Skin epidermis (tissue), 12 donors: ENCODE data around the gene PHLDA2.

ENCODE experiments used
- H3K27ac ChIP-seq, 21 experiments: fragments of 200-600 bp; sonication (generic) in 11 of 21; one replicate each; pipeline ENCODE4 v1.5.0; 2020; ENCODE audit warnings: mild to moderate bottlenecking in 3 of 21, inconsistent platforms in 2 of 21, moderate library complexity in 2 of 21
- H3K4me3 ChIP-seq, 7 experiments: fragments of 200-600 bp; sonication (generic) in 2 of 7; one replicate each; pipeline ENCODE4 v1.5.0; 2020; ENCODE audit warnings: inconsistent platforms in 2 of 7, mild to moderate bottlenecking in 2 of 7, moderate library complexity in 1 of 7

Gene PHLDA2

DNA sequence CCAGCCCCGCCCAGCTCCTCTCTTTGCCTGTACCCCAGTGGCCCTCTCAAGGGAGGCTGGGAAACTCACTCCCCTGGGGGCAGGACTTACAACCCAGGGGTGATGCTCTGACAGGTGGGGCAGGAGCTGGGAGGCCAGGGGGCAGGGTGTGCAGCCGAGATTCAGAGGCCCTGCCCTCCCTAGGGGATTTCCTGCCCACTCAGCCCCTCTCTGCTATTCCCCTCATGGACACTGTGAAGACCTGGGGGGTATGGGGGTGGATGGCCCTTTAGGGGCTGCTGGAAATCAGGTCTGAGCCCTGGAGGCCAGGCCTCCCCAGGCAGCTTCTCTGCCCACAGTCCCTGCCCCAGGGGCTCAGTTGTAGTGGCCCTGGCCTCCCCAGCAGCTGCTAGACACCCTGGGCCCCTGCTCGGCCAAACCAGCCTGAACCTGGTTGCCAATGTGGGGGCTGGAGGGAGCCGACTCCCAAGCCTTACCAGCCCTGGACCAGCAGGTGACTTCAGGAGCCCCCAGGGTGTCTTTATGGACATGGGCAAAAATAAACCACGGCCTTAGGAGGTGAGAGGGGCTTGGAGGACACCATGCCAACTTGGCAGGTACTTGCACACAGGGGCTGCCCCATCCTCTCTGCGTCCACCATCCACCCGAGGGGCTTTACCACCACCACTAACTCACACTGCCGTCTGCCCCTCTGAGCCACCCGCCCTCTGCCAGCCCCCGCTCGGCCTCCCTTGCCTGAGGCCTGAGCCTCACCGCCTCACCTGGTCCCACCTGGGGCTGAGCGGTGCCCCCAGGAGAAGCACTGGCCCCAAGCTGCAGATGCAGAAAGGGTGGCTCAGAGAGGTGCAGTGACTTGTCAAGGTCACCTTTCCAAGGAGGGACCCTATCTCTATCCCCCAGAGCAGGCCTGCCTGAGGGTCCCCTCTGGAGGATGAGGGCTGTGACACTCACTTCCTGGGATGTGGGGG is 2.8 kb upstream of the PHLDA2 start:
- H3K4me3 ChIP-seq = no peak overlapping the region
- H3K27ac ChIP-seq = peak overlapping the region in 6 of 21 experiments; percentile 12 to 76 (median 60)

DNA sequence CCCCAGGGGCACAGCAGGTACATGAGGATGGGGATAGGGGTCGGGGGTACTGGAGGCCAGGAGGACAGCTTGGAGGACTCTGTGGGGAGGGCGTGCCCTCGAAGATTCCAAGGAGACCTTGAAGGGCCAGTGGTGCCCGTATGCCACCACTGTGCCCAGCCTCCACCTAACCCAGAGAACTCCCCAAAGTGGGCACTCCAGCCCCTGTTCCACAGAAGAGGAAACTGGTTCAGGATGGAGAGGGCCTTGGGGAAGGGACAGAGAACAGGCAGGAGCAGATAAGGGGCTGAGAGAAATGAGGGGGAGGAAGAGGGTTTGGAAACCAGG is 2.2 kb upstream of the PHLDA2 start:
- Histone ChIP-seq H3K4me3 (no peak overlapping the region), H3K27ac (peak overlapping the region in 2 of 21 experiments; percentile 17 to 31)

DNA sequence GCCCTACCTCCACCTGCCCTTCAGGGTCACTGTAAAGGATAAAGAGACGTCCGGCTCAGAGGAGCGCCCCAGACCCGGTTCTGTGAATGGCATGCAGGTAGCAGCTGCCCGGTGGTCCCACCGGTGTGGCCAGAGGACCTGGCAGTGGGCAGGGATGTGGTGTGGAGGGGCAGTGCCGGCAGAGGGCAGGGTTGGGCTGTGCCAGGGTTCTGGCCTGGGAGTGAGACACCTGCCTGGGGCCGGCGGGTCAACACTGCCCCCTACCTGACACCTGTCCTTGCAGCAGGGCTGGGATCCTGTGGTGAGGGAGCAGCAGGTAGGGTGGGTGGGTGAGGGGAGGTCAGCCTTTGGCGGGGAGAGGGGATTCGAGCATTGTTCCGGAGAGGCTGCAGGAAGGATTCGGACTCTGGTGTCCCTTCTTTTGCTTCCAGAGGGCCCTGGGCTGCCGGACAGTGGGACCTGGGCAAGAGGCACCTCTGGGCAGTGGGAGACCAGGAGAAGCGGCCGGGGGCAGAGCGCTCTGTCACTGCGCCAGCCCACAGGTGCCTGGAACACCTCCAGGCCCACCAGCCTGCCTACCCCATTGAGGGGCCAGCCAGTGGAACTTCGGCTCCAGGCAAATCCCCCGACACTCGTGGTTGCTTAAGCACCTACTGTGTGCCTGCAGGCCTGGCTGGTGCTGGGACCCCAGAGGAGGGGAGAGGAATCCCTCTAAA is 1.6 kb upstream of the PHLDA2 start:
- peak overlapping the region in 20 of 21 experiments; percentile 57 to 87 (median 78) for H3K27ac ChIP-seq
- H3K4me3 ChIP-seq = peak overlapping the region; percentile 41 to 63 (median 55)

DNA sequence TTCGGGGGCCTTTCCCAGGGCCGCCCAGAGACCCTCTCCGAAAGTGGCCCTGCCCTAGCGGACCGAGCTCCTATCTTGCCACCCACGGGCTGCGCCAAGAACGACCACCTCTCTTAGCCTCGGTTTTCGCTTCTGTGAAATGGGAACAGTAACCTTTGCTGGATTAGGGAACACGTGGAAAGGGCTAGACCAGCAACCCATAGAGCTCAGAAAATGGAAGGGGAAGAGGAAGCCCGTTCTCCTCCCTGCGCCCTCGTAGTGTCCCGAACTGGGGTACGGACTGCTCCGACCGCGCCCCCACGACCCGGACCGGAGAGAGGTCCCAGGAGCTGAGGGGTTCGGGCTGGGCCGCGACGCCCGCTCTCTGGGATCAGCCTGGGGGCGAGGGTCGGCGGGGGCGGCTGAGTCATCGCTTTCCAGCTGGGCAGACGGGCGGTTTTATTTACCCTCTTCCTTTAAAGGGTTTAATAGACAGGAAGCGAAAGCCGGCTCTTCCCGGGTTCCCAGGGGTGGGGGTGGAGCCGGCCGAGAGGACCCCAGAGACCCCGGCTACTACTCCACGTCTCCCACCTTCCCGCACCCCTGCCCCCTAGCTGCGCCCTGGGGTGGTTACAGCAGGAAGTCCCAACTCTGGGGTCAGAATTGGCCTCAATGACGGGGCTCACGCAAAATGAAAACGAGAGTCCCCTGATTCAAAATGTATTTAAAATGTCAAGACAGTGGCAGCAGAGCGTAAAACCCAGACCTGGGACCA is 907 bp upstream of the PHLDA2 start:
- peak overlapping the region; percentile 41 to 63 (median 55) for H3K4me3 ChIP-seq
- H3K27ac ChIP-seq = peak overlapping the region in 20 of 21 experiments; percentile 57 to 87 (median 78)

DNA sequence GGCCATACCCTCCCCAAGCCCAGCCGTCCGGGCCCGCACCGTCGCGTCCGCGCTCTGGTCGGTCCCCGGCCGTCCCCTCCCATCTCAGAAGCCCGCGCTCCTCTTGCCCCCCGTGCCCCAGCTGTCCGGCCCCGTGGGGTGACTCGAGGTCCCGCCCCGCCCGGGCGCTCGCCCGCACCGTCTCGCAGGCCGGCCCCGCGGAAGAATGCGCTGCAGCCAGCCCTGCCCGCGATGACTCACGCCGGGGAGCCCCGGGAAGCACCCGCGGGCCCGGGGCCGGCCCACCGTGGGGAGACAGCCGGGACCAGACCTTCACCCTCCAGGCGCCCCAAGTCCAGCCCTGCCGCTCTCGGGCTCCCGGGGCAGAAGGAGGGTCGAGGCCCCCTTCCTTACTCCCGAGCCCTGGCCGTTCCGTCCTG is 320 bp upstream of the PHLDA2 start:
- H3K4me3 ChIP-seq = peak overlapping the region; percentile 41 to 63 (median 55)
- H3K27ac ChIP-seq = peak overlapping the region; percentile 51 to 87 (median 77)

DNA sequence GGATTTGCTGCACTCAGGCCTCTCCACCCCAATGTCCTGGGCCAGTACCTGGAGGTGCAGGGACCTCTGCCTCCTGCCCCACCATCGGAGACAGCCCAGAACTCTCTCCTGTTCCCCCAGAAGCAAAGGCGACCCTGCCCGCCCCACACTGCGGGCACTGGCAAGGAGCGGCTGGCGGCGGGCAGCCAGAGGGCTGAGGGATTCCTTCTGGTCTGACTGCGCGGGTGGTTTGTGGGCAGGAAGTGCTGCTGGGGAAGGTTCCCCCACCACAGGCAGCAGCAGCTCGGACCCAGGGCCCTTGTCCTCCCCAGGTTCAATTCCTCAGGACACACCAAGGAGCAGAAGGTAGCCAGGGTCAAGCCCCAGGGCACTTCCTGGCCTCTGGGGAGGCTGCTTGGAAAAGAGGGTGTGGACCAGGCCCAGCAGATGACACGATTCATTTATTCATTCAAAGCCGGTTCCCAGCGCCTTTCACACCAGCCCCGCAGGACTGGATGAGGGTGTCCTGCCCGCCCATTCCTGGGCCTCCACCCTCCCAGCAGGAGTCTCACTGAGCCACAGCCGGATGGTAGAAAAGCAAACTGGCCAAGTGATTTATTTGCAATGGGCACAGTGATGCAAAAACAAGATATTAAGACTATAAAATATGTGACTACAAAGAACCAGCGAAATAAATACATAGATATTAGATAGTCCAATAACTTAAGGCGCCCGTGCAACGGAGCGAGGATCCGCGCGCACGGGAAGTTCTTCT is 1.2 kb downstream of the PHLDA2 start:
- Histone ChIP-seq H3K4me3 (peak overlapping the region; percentile 41 to 63 (median 55)), H3K27ac (peak overlapping the region; percentile 51 to 87 (median 76))

DNA sequence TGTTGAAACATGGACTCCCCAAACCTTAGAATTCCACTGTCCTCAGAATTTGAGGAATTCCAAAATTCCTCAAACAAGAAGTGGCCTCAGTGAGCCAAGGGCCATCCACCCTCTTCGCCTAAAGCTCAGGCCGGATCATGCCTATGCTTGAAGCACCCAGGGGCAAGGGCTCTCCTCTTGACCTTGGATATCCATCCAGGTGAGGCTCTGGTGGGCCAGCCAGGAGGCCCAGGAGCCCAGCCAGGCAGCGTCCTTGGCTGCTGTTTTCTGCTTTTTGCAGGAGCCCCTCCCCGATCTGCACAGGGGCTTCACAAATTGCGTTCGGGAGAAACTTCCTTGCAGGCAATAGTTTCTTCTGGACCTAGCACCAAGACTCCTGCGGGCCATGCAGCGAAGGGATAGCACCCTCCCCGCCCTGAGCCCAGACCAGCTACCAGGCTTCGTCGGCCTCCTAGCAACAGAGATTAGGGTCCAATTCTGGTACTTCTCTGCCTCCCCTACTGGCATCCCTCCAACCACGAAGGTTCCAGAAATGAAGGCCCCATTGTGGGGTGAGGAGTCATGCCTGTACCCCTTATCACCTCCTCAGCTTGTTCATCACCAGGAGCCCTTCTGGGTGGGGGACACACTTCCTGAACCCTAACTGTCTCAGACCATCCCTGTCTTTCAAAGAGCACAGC is 2.0 kb downstream of the PHLDA2 start:
- Histone ChIP-seq H3K27ac (peak overlapping the region in 1 of 21 experiments; percentile 79), H3K4me3 (peak overlapping the region; percentile 41 to 63 (median 55))

DNA sequence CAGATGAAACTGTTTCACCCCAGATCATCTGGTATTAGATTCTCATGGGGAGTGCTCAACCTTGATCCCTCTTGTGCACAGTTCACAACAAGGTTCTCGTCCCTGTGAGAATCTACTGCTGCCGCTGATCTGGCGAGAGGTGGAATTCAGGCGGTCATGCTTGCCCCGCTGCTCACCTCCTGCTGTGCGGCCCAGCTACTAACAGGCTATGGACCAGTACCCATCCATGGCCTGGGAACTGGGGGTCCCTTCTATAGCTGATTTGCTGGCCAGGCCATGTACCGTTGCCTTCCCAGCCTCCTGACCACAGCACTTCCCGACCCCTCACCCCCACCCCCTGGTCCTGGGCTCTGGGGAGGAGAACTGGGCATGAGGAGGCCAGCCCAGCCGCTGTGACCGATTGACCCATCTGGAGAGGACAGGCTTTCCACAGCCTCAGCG is 2.6 kb downstream of the PHLDA2 start:
- Histone ChIP-seq H3K4me3 (no peak overlapping the region), H3K27ac (no peak overlapping the region)

DNA sequence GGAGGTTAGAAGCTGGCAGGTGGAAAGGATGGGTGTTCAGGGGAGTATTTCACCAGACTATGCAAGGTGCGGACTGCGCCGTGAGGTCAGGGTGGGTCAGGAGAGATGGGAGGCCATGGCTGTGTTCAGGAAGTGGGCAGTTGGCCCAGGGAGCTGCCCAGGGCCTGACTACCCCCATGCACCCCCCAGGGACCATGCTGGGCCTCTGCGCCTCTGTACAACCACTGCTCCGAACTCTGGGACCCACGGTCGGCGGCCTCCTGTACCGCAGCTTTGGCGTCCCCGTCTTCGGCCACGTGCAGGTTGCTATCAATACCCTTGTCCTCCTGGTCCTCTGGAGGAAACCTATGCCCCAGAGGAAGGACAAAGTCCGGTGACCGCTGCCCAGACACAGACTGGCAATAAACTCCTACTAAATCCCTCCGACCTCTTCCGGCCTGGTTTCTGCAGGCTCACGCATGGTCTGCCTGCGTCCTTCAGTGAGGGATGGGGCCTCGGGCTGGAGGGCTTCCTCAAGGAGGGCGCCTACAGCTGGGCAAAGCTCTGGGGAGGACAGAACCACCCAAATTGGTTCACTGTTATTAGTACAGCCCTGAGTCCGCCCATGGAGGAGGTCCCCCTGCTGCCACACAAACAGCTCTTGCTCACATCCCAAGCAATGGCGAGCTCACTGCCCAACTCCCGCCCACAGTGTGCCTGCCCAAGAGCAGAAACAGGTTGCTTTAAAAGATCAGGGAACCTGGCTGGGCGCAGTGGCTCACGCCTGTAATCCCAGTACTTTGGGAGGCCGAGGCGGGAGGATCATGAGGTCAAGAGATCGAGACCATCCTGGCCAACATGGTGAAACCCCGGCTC is 4.2 kb downstream of the PHLDA2 start:
- no peak overlapping the region for H3K4me3 ChIP-seq
- peak overlapping the region in 1 of 21 experiments; percentile 18 for H3K27ac ChIP-seq

DNA sequence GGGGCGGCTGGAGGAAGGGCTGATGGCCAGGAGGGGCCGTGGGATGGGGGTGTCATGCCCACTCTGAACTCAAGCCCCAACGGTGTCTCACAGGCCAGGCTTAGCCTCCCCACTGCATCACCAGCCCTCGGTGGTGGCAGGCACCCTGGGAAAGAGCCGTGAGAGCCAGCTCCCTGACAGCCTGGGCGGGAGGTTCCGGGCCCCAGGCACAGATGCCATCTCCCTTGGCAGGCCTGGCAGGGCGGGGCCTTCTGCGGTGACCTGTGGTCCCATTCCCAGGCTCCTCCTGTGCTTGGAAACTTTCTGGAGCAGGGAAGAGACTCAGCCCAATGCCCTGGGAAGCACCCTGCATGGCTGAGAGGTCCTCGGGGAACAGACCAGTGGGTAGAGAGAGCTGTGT is 4.8 kb downstream of the PHLDA2 start:
- H3K4me3 ChIP-seq = no peak overlapping the region
- peak overlapping the region in 4 of 21 experiments; percentile 18 to 38 (median 34) for H3K27ac ChIP-seq

DNA sequence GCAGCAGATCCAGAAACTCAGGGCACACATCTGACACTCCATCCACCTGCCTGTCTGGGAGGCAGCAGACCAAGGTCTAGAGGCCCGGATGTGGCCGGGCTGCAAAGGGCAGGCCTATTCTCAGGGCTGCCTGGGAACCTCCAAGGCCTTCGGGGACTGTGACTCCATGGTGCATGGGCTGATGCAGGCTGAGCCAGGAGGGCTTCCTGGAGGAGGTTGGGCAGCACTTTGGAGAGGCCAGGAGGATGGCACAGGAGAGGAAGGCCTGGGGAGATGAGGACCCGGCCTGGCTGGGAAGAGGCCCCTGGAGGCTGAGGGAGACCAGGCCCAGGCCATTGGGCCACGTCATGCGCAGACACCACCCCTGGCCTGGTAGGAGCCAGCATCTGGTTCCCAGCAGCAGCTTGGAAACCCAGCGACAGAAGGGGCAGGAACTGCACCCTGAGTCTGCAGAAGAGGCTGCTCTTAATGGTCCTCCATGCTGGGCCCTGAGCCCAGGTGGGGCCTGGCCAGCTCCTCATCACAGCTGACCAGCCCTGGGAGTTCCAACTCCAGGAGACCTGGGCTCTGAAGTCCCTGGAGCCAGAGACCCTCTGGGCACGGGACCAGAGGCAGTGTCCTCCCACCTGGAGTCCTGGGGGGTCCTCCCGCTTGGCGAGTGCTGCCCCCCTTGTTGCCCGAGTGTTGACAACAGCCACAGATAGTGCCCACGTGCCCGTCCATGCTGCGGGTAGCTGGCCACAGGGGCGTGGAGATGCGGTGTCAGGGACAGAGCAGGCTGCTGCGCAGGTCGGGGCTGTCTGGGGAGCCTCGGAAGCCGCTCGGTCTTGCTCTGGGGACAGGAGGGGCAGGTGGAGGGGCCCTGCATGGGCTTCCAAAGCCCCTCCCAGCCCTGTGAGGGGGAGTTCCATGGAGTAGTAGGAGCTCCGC is 5.5 kb downstream of the PHLDA2 start:
- Histone ChIP-seq H3K4me3 (no peak overlapping the region), H3K27ac (peak overlapping the region in 4 of 21 experiments; percentile 18 to 38 (median 34))

DNA sequence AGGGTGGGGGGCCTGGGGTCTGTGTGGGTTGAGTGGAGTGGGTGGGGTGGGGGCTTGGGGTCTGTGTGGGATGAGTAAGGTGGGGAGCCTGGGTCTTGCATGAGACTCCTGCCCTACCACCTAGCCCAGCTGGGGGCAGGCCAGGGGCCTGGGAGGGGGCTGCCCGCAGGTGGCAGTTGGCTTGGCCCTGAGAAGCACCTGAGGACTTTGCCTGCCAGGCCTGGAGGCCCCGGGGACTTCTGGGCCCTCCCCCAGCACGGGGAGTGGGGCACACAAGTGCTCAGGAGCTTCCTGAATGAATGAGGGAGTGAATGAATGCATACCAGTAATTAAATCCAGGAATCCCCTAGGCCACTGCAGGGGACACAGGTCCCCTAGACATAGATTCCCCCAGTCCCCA is 6.6 kb downstream of the PHLDA2 start:
- Histone ChIP-seq H3K27ac (no peak overlapping the region), H3K4me3 (no peak overlapping the region)

DNA sequence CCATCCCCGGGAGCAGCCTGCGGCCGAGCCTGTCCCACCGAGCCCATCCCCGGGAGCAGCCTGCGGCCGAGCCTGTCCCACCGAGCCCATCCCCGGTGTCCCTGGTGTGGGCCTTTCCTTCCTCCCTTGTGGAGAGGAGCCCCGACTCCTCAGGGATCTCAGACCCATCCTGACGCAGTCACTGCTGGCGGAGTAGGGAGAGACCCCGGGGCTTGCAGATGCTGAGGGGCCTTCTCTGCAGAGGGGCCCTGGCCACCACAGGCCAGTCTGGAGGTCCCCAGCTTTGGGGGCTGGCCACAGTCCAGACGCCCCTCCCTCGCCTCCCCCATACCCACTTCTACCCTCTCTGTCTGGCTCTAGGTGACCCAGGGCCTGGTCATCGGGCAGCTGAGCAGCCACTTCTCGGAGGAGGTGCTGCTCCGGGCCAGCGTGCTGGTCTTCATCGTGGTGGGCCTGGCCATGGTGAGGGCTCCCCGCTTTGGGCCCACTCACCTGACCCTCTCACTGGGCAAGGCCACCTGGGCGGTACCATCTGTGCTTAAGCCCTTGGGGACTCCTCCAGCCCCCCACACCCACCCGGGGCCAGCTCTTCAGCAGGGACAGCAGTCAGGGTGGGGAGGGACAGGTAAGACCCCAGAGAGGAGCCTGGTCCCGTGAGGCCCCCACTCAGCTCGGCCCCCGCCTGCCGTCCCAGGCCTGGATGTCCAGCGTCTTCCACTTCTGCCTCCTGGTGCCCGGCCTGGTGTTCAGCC is 7.3 kb downstream of the PHLDA2 start:
- no peak overlapping the region for H3K27ac ChIP-seq
- H3K4me3 ChIP-seq = no peak overlapping the region

DNA sequence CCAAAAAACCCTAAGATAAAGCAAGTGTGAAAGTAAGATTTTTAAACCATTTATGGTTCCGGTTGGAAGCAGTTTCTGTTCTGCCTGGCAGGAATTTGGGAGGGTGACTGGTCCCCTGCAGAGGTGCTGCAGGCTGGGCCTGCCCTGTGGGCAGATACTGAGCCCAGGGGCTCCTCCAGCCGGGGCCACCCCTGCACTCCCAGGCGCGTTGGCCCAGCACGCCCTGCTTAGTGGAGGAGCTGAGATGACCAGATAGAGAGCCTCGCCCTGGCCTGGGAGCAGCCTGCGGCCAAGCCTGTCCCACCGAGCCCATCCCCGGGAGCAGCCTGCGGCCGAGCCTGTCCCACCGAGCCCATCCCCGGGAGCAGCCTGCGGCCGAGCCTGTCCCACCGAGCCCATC is 8.0 kb downstream of the PHLDA2 start:
- Histone ChIP-seq H3K27ac (no peak overlapping the region), H3K4me3 (no peak overlapping the region)

DNA sequence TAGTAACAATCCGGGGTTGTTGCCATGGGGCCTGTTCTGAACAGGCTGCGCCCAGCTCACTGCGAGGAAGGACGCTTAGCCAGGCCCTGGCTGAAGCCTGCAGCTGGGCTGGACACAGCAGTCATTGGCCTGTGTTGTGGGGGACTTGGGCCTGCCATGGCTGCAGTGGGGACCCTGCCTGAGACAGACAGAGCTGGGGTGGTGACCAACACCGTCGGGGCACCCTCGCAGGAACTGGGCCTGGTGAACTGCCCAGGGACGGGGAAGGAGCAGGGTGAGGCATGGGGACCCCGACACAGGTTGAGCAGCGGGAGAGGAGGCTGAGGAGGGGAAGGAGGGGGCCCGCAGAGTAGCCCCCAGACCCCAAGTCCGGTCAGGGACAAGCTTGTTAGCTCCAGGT is 8.9 kb downstream of the PHLDA2 start:
- H3K4me3 ChIP-seq = no peak overlapping the region
- no peak overlapping the region for H3K27ac ChIP-seq

DNA sequence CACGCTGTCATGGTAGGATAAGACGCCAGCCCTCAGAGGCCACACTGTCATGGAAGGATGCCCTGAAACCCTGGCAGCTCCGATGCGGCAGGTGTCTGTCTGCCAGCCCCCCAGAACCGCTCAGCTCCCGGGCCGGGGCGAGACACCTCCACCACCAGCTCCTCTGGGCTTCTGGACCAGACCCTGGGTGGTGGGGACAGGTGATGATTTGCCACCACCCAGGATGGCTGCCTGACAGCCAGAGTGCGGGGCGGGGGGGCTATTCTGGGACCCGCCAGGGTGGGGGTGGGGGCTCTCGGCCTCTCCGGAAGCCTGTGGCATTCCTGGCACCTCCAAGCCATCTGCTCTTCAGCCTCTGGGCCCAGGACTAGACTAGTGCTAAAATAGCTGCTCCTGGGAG is 9.4 kb downstream of the PHLDA2 start:
- no peak overlapping the region for H3K27ac ChIP-seq
- no peak overlapping the region for H3K4me3 ChIP-seq
